Fibroblast of the aortic adventitia (primary cell): ENCODE data around the gene COG7. TPM values are rescaled to one million over a fixed set of nuclear protein-coding genes. Genes with fewer than 3 reads are reported as not detected.

Source experiments
- DNase-seq: peaks from one replicate; pipeline ENCODE4 v3.0.0-alpha.2; 2010; ENCODE audit warnings: low read depth
- H3K4me3 ChIP-seq: 2 replicates; pipeline ENCODE4 v1.5.1; 2011; ENCODE audit warnings: low read depth, mild to moderate bottlenecking, control low read depth, low read length, moderate library complexity
- CTCF ChIP-seq: IDR thresholded peaks from 2 replicates; pipeline ENCODE4 v1.5.1; 2011; ENCODE audit warnings: mild to moderate bottlenecking, low read length, control low read depth, inconsistent platforms; ENCODE audit not compliant: insufficient read depth
- total RNA-seq: library from RNA; depleted of rRNA; stranded (reverse); fragments of >200 nt; gene quantifications from 2 replicates; pipeline ENCODE4 v1.2.3, GENCODE V29; 2012; ENCODE audit warnings: low replicate concordance

COG7 gene
- total RNA-seq: 10.2 and 18.9 TPM in 2 replicates

- TF ChIP-seq CTCF: no peak
- peak within 1 kb of the TSS; percentile 93 for H3K4me3 ChIP-seq
- DNase-seq: peak; percentile 89
Observed at GRCh38 chr16:23452572-23453337, at the start of gene COG7. Gene COG7, minus strand, starts transcription at chr16:23453189. Its CDS starts 195 bp downstream, at chr16:23452994.

GRCh38 chr16:23502466-23502865, 49.5 kb upstream of the COG7 start:
- no peak for TF ChIP-seq CTCF
- H3K4me3 ChIP-seq: no peak overlapping the region
- no peak for DNase-seq

- no peak overlapping the region for H3K4me3 ChIP-seq
- no peak for DNase-seq
- TF ChIP-seq CTCF: no peak
Observed at GRCh38 chr16:23501291-23501690, 48.3 kb upstream of the COG7 start.

- no peak overlapping the region for H3K4me3 ChIP-seq
- no peak for DNase-seq
- no peak for TF ChIP-seq CTCF
Observed at GRCh38 chr16:23500862-23501225, 47.9 kb upstream of the COG7 start.

GRCh38 chr16:23500212-23500861, 47.3 kb upstream of the COG7 start:
- DNase-seq: no peak
- H3K4me3 ChIP-seq: no peak overlapping the region
- TF ChIP-seq CTCF: no peak

- no peak for DNase-seq
- no peak for TF ChIP-seq CTCF
Observed at GRCh38 chr16:23499801-23500200, 46.8 kb upstream of the COG7 start.

More at GRCh38 chr16:23499801-23500200, 46.8 kb upstream of the COG7 start:
- H3K4me3 ChIP-seq: no peak overlapping the region
